H1 (cell line): Measurements from ENCODE around the gene KLF13. TPM values are rescaled to one million over a fixed set of nuclear protein-coding genes. Genes with fewer than 3 reads are reported as not detected.
"Not testable (repeated sequence)": the region's sequence is repeated elsewhere in the genome, so short reads cannot be mapped to it uniquely, and the experiment has no call there.

ENCODE experiments used
- CTCF ChIA-PET: fragments of 300-600 bp; sonication (Branson Sonifier 250); formaldehyde crosslinking; loops from one replicate; lab custom pipeline; 2021; ENCODE audit not compliant: partially characterized antibody; lab: Charles Lee
- POLR2A ChIA-PET: fragments of 300-600 bp; sonication (Branson Sonifier 250); formaldehyde crosslinking; loops from one replicate; lab custom pipeline; 2021; ENCODE audit warnings: inconsistent platforms; ENCODE audit not compliant: partially characterized antibody; lab: Charles Lee
- DNase-seq, 2 experiments: peaks; one replicate each; pipeline versions ENCODE4 v3.0.0 to v3.0.0-alpha.2; 2010 to 2022; ENCODE audit warnings: low spot score in 2 of 2, low read depth in 1 of 2, mixed read lengths in 1 of 2
- FAIRE-seq: peaks from 2 replicates; lab custom pipeline; 2011; peaks lifted over from hg19 to GRCh38; lab: Jason Lieb, UNC
- H2AFZ ChIP-seq: 2 replicates; pipeline ENCODE4 v1.8.1; 2012; ENCODE audit warnings: low read length, inconsistent platforms
- H2AK5ac ChIP-seq: 2 replicates; pipeline ENCODE4 v1.6.1; 2013; ENCODE audit warnings: low read depth, low read length
- H2BK120ac ChIP-seq: replicated peaks from 2 replicates; pipeline ENCODE3; 2013; ENCODE audit warnings: low read depth, low read length, inconsistent platforms
- H2BK12ac ChIP-seq: 2 replicates; pipeline ENCODE4 v1.6.1; 2013; ENCODE audit warnings: low read depth, low read length
- H2BK15ac ChIP-seq: 2 replicates; pipeline ENCODE4 v1.6.1; 2013; ENCODE audit warnings: low read length
- H2BK20ac ChIP-seq: 2 replicates; pipeline ENCODE4 v1.6.1; 2013; ENCODE audit warnings: low read length
- H2BK5ac ChIP-seq: 2 replicates; pipeline ENCODE4 v1.6.1; 2013; ENCODE audit warnings: low read depth, low read length
- H3K14ac ChIP-seq: 2 replicates; pipeline ENCODE4 v1.6.1; 2013; ENCODE audit warnings: inconsistent platforms; ENCODE audit not compliant: insufficient read length
- H3K18ac ChIP-seq: 2 replicates; pipeline ENCODE4 v1.6.1; 2013; ENCODE audit warnings: low read length; ENCODE audit errors: extremely low read depth
- H3K23ac ChIP-seq: 2 replicates; pipeline ENCODE4 v1.6.1; 2013; ENCODE audit warnings: inconsistent platforms; ENCODE audit not compliant: insufficient read length
- H3K23me2 ChIP-seq: 2 replicates; pipeline ENCODE4 v1.6.1; 2013; ENCODE audit warnings: low read depth, low read length
- H3K27ac ChIP-seq: 2 replicates; pipeline ENCODE4 v1.6.1; 2011; ENCODE audit warnings: low read depth, low read length, inconsistent platforms
- H3K27me3 ChIP-seq, 4 experiments: replicated peaks in 1 of 4; 1 replicate in 1 of 4; 2 replicates in 3 of 4; pipeline versions ENCODE4 v1.6.1 to v1.8.1; 2011 to 2013; ENCODE audit warnings: low read length in 3 of 4, mild to moderate bottlenecking in 3 of 4, inconsistent platforms in 2 of 4, mixed read lengths in 2 of 4, moderate library complexity in 1 of 4; ENCODE audit not compliant: control insufficient read depth in 3 of 4, insufficient read depth in 3 of 4; ENCODE audit errors: extremely low read depth in 1 of 4
- H3K36me3 ChIP-seq, 4 experiments: 2 replicates each; pipeline versions ENCODE4 v1.6.1 to v1.8.1; 2011 to 2013; ENCODE audit warnings: mild to moderate bottlenecking in 4 of 4, low read length in 3 of 4, moderate library complexity in 2 of 4, control low read depth in 1 of 4, inconsistent platforms in 1 of 4; ENCODE audit not compliant: insufficient read depth in 4 of 4, control insufficient read depth in 2 of 4
- H3K4ac ChIP-seq: replicated peaks from 2 replicates; pipeline ENCODE3; 2013; ENCODE audit warnings: low read length, low read depth, mixed read lengths, inconsistent platforms; ENCODE audit not compliant: insufficient read length
- H3K4me1 ChIP-seq, 4 experiments: replicated peaks in 1 of 4; 1 replicate in 1 of 4; 2 replicates in 3 of 4; pipeline versions ENCODE4 v1.6.1 to v1.8.1; 2011 to 2013; ENCODE audit warnings: low read length in 3 of 4, inconsistent platforms in 2 of 4, mixed read lengths in 1 of 4; ENCODE audit not compliant: insufficient read depth in 4 of 4, control insufficient read depth in 3 of 4
- H3K4me2 ChIP-seq, 2 experiments: 2 replicates each; pipeline versions ENCODE4 v1.6.1 to v1.8.1; 2011 to 2013; ENCODE audit warnings: low read depth in 2 of 2, low read length in 2 of 2, control low read depth in 1 of 2, inconsistent platforms in 1 of 2, mild to moderate bottlenecking in 1 of 2; ENCODE audit not compliant: insufficient read depth in 1 of 2
- H3K4me3 ChIP-seq, 4 experiments: fragments of 200-600, 300-600 bp in 1 of 4; sonication (generic), shearing (Covaris generic), sonication (Bioruptor Twin) in 1 of 4; 2 replicates each; pipeline versions ENCODE4 v1.5.1 to v1.8.1; 2011 to 2016; ENCODE audit warnings: low read length in 4 of 4, low read depth in 3 of 4, control low read depth in 2 of 4, inconsistent platforms in 2 of 4, mild to moderate bottlenecking in 2 of 4, mixed read lengths in 1 of 4, moderate library complexity in 1 of 4; ENCODE audit not compliant: insufficient read depth in 2 of 4; ENCODE audit errors: extremely low read depth in 1 of 4
- H3K56ac ChIP-seq: replicated peaks from 2 replicates; pipeline ENCODE3; 2013; ENCODE audit warnings: low read depth, mild to moderate bottlenecking, mixed read lengths, low read length, inconsistent platforms; ENCODE audit not compliant: insufficient read length
- H3K79me1 ChIP-seq: 2 replicates; pipeline ENCODE4 v1.6.1; 2013; ENCODE audit warnings: low read depth, low read length, control low read depth
- H3K79me2 ChIP-seq, 2 experiments: 2 replicates each; pipeline versions ENCODE4 v1.6.1 to v1.8.1; 2012 to 2013; ENCODE audit warnings: low read length in 2 of 2, mild to moderate bottlenecking in 2 of 2, inconsistent platforms in 1 of 2; ENCODE audit not compliant: insufficient read depth in 2 of 2, control insufficient read depth in 1 of 2
- H3K9ac ChIP-seq, 4 experiments: replicated peaks in 1 of 4; 1 replicate in 1 of 4; 2 replicates in 3 of 4; pipeline versions ENCODE4 v1.6.1 to v1.8.1; 2011 to 2013; ENCODE audit warnings: low read depth in 3 of 4, low read length in 3 of 4, control low read depth in 2 of 4, mild to moderate bottlenecking in 2 of 4, moderate library complexity in 2 of 4, inconsistent platforms in 1 of 4; ENCODE audit errors: extremely low read depth in 1 of 4
- H3K9me3 ChIP-seq, 2 experiments: 2 replicates each; pipeline versions ENCODE4 v1.6.1 to v1.8.1; 2012 to 2013; ENCODE audit warnings: mild to moderate bottlenecking in 2 of 2, moderate library complexity in 2 of 2, control low read depth in 1 of 2, inconsistent platforms in 1 of 2, low read depth in 1 of 2, low read length in 1 of 2, mixed read lengths in 1 of 2; ENCODE audit not compliant: insufficient read depth in 2 of 2
- H4K20me1 ChIP-seq, 2 experiments: replicated peaks in 1 of 2; 2 replicates each; pipeline versions ENCODE3 to v1.8.1; 2011 to 2013; ENCODE audit warnings: inconsistent platforms in 2 of 2, low read length in 2 of 2, mild to moderate bottlenecking in 1 of 2; ENCODE audit not compliant: insufficient read depth in 2 of 2, control insufficient read depth in 1 of 2
- H4K5ac ChIP-seq: 2 replicates; pipeline ENCODE4 v1.6.1; 2013; ENCODE audit warnings: low read length, low read depth, mixed read lengths, inconsistent platforms; ENCODE audit not compliant: insufficient read length
- H4K8ac ChIP-seq: 2 replicates; pipeline ENCODE4 v1.8.0; 2013; ENCODE audit warnings: mild to moderate bottlenecking, moderate library complexity, low read length, inconsistent platforms; ENCODE audit not compliant: insufficient read depth; ENCODE audit errors: extremely low read depth
- H4K91ac ChIP-seq: replicated peaks from 2 replicates; pipeline ENCODE3; 2013; ENCODE audit warnings: low read length, mixed read lengths, inconsistent platforms; ENCODE audit not compliant: insufficient read length
- CEBPB ChIP-seq: IDR thresholded peaks from 2 replicates; pipeline ENCODE4 v1.6.1; 2012; ENCODE audit warnings: low read depth, low read length
- EP300 ChIP-seq, 2 experiments: IDR thresholded peaks; 1 replicate in 1 of 2; 2 replicates in 1 of 2; pipeline ENCODE4 v1.6.1; 2011 to 2012; ENCODE audit warnings: low read depth in 2 of 2, low read length in 2 of 2, mild to moderate bottlenecking in 2 of 2, borderline replicate concordance in 1 of 2, inconsistent platforms in 1 of 2, moderate library complexity in 1 of 2
- MAFK ChIP-seq: IDR thresholded peaks from 2 replicates; pipeline ENCODE4 v1.6.1; 2012; ENCODE audit warnings: low read depth, mild to moderate bottlenecking, improper control_type of control experiment, low read length
- NANOG ChIP-seq: IDR thresholded peaks from 2 replicates; pipeline ENCODE4 v1.6.1; 2011; ENCODE audit warnings: low read length, low read depth, mild to moderate bottlenecking, inconsistent platforms; ENCODE audit not compliant: insufficient read depth, poor library complexity, severe bottlenecking
- RAD21 ChIP-seq, 2 experiments: IDR thresholded peaks in 1 of 2; conservative IDR thresholded peaks in 1 of 2; 2 replicates each; pipeline ENCODE4 v1.6.1; 2011; ENCODE audit warnings: low read depth in 2 of 2, low read length in 2 of 2, improper control_type of control experiment in 1 of 2, inconsistent platforms in 1 of 2, mild to moderate bottlenecking in 1 of 2, moderate library complexity in 1 of 2
- YY1 ChIP-seq: IDR thresholded peaks from 2 replicates; pipeline ENCODE4 v1.6.1; 2011; ENCODE audit warnings: low read depth, mild to moderate bottlenecking, low read length
- WGBS, 2 experiments: shearing (Covaris generic) in 1 of 2; methylation state at CpG; one replicate each; pipeline versions ENCODE4 v1.1.6 to v1.1.7; 2013 to 2015; ENCODE audit warnings: low lambda C conversion rate in 2 of 2, mixed read lengths in 2 of 2, inconsistent platforms in 1 of 2, low coverage in 1 of 2, missing lambda C conversion rate in 1 of 2; ENCODE audit not compliant: insufficient replicate concordance in 2 of 2, insufficient coverage in 1 of 2, insufficient read length in 1 of 2; ENCODE audit errors: extremely low coverage in 1 of 2, missing lambda C conversion rate in 1 of 2; 5-methylcytosine and 5-hydroxymethylcytosine counted together
- polyA plus RNA-seq, 7 experiments: library from polyadenylated mRNA; depleted of rRNA in 3 of 7; stranded (reverse) in 5 of 7; unstranded in 2 of 7; fragments of >200 nt in 5 of 7; fragments of 200-250 nt in 2 of 7; gene quantifications; 1 replicate in 5 of 7; 2 replicates in 1 of 7; 4 replicates in 1 of 7; pipeline versions ENCODE4 v1.2.1 to v1.2.3, GENCODE V29; 2011 to 2013; ENCODE audit warnings: missing spikeins in 2 of 7, mixed read lengths in 2 of 7
- total RNA-seq: library from RNA; stranded (reverse); fragmentation: NEBNext Ultra II Directional; extraction: Animal tissue kit (Norgen Biotek cat#: 25700); gene quantifications from 2 replicates; pipeline ENCODE4 v1.2.1, GENCODE V29; 2021

KLF13 gene
- total and polyA plus RNA-seq, 2 of the 8 experiments (the other 6 are each of a cell fraction or from before 2014, with no cell fraction given) = 18.3 to 33.4 TPM

DNA sequence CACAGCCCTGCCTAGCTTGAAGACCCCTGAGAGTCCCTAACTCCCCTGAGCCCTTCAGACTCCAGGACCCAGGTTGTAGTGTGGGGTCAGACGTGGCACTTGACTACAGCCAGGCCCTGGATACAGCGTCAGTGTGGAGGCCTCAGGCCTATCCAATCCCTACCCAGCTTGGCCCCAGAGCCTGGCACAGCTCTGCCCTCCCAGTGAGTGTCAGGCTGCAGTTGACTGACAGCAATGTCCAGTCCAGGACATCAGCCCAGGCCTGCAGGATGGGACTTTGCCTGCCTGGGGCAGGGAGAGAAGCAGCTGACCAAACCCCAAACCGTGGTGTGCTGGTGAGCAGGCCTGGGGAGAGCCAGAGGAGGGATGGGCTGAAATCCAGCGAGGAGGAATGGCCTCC is 27.3 kb downstream of the KLF13 start (continued):
- no peak for TF ChIP-seq RAD21 (IDR thresholded peaks at IDR 0.05 in 1 of 2, conservative IDR thresholded peaks at IDR 0.05 in 1 of 2; ENCODE audit: low read depth in 2 of 2, low read length in 2 of 2)
- TF ChIP-seq YY1 = no peak
- no peak for TF ChIP-seq CEBPB
- TF ChIP-seq EP300 (IDR thresholded peaks at IDR 0.05; ENCODE audit: borderline replicate concordance in 1 of 2, low read depth in 2 of 2, low read length in 2 of 2) = no peak
- no peak for TF ChIP-seq NANOG
- no peak for TF ChIP-seq MAFK

DNA sequence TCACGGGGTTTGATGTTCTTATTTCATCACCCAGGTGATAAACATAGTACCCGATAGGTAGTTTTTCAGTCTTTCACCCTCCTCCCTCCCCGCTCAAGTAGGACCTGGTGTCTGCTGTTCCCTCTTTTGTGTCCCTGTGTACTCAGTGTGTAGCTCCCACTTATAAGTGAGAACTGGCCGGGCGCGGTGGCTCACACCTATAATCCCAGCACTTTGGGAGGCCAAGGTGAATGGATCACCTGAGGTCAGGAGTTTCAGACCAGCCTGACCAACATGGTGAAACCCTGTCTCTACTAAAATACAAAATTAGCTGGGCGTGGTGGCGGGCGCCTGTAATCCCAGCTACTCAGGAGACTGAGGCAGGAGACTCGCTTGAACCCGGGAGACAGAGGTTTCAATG is 29.5 kb downstream of the KLF13 start:
- H3K4me2 ChIP-seq, H2AFZ ChIP-seq, H3K56ac ChIP-seq, H3K23ac ChIP-seq, H2BK15ac ChIP-seq, H4K91ac ChIP-seq, FAIRE-seq, POLR2A ChIA-PET, H3K4ac ChIP-seq, H3K9ac ChIP-seq, DNase-seq, H4K5ac ChIP-seq, H3K9me3 ChIP-seq, H2BK5ac ChIP-seq, H3K14ac ChIP-seq, H3K27me3 ChIP-seq, H3K23me2 ChIP-seq, H3K36me3 ChIP-seq, H2BK20ac ChIP-seq, H3K27ac ChIP-seq, H2BK12ac ChIP-seq, H2BK120ac ChIP-seq, H3K18ac ChIP-seq, H3K4me3 ChIP-seq, H2AK5ac ChIP-seq, H4K8ac ChIP-seq: not testable (repeated sequence)
- CTCF ChIA-PET = interaction anchor here (0.8 to 4.2 kb wide), 5 partner anchors 11 to 132 kb away, joined by 3 to 27 read pairs (median 4); no protein-coding TSS in a partner anchor
- peaks cover 4 to 29% (median 11%) of the 10 kb centered on the region in 4 experiments for H3K4me1 ChIP-seq
- peaks cover 0 to 57% of the 10 kb centered on the region in 2 experiments; a peak in 2 of 4 replicates for H3K79me2 ChIP-seq
- H3K79me1 ChIP-seq = peaks cover 15% of the 10 kb centered on the region
- WGBS, 2 experiments = 92% methylated on average over 11 of the region's 11 CpGs; no CpG with 5 or more reads in 1 of the 2 experiments
- peaks cover 18 to 34% of the 10 kb centered on the region in 2 experiments for H4K20me1 ChIP-seq
